IMR-90 (cell line): ENCODE measurements around the gene PRPF40A. TPM values are rescaled to one million over a fixed set of nuclear protein-coding genes. Genes with fewer than 3 reads are reported as not detected.
A peak's percentile ranks its signal among the peaks of the same experiment; 100 is the strongest.

Experiments
- ATAC-seq: fragments of 200-7000 bp; cut with Tn5 transposase; 2 replicates; pipeline ENCODE4 v1.9.1; 2020; ENCODE audit warnings: low read depth, mild to moderate bottlenecking, moderate library complexity
- BruUV-seq: library from RNA; stranded (reverse); fragments of 400-500 nt; replicated peaks from 2 replicates; lab custom pipeline; 2021; lab: Mats Ljungman, UMichigan
- CTCF ChIA-PET: fragments of 300-600 bp; formaldehyde crosslinking; extraction: SDS; loops from one replicate; lab custom pipeline; 2021; ENCODE audit warnings: antibody characterized with exemption; lab: Yijun Ruan, JAX
- POLR2A ChIA-PET: fragments of 300-600 bp; sonication (Branson Sonifier 250); formaldehyde crosslinking; loops from one replicate; lab custom pipeline; 2022; ENCODE audit warnings: antibody characterized with exemption; ENCODE audit not compliant: unreplicated experiment; lab: Charles Lee
- DNase-seq: peaks from one replicate; pipeline ENCODE4 v3.0.0; 2013
- H2AFZ ChIP-seq: replicated peaks from 2 replicates; pipeline ENCODE3; 2013; ENCODE audit warnings: low read length, mild to moderate bottlenecking; ENCODE audit not compliant: poor library complexity
- H2AK5ac ChIP-seq: 2 replicates; pipeline ENCODE4 v1.6.1; 2013; ENCODE audit warnings: low read depth, low read length, inconsistent platforms
- H2AK9ac ChIP-seq: replicated peaks from 2 replicates; pipeline ENCODE3; 2013; ENCODE audit warnings: mild to moderate bottlenecking, low read depth, low read length, moderate library complexity; ENCODE audit not compliant: poor library complexity
- H2BK120ac ChIP-seq: 2 replicates; pipeline ENCODE4 v1.6.1; 2013; ENCODE audit warnings: low read depth, low read length, inconsistent platforms
- H2BK15ac ChIP-seq: 3 replicates; pipeline ENCODE4 v1.6.1; 2013; ENCODE audit warnings: low read depth, low read length, inconsistent platforms
- H2BK20ac ChIP-seq: 2 replicates; pipeline ENCODE4 v1.6.1; 2013; ENCODE audit warnings: low read depth, mild to moderate bottlenecking, inconsistent platforms, low read length, moderate library complexity
- H2BK5ac ChIP-seq: 2 replicates; pipeline ENCODE4 v1.6.1; 2013; ENCODE audit warnings: mild to moderate bottlenecking, low read depth, low read length, inconsistent platforms; ENCODE audit not compliant: poor library complexity, severe bottlenecking
- H3K14ac ChIP-seq: replicated peaks from 2 replicates; pipeline ENCODE4 v1.6.1; 2013; ENCODE audit warnings: low read depth, low read length, inconsistent platforms
- H3K18ac ChIP-seq: 2 replicates; pipeline ENCODE4 v1.6.1; 2013; ENCODE audit warnings: low read depth, low read length, control low read depth
- H3K23ac ChIP-seq: 2 replicates; pipeline ENCODE4 v1.6.1; 2013; ENCODE audit warnings: low read depth, low read length, inconsistent platforms
- H3K27ac ChIP-seq: 2 replicates; pipeline ENCODE4 v1.5.1; 2013; ENCODE audit warnings: mild to moderate bottlenecking, control low read depth, low read length; ENCODE audit not compliant: insufficient read depth
- H3K27me3 ChIP-seq: 2 replicates; pipeline ENCODE4 v1.6.1; 2013; ENCODE audit warnings: low read length; ENCODE audit not compliant: control insufficient read depth, insufficient read depth
- H3K36me3 ChIP-seq: 2 replicates; pipeline ENCODE4 v1.6.1; 2013; ENCODE audit warnings: low read length, mixed read lengths; ENCODE audit not compliant: control insufficient read depth, insufficient read depth
- H3K4ac ChIP-seq: 2 replicates; pipeline ENCODE4 v1.6.1; 2013; ENCODE audit warnings: low read depth, low read length, inconsistent platforms
- H3K4me1 ChIP-seq: 2 replicates; pipeline ENCODE4 v1.6.1; 2013; ENCODE audit warnings: low read length, mixed read lengths; ENCODE audit not compliant: control insufficient read depth, insufficient read depth
- H3K4me2 ChIP-seq: 2 replicates; pipeline ENCODE4 v1.6.1; 2013; ENCODE audit warnings: low read depth, mild to moderate bottlenecking, control low read depth, low read length, moderate library complexity
- H3K4me3 ChIP-seq: 2 replicates; pipeline ENCODE4 v1.5.1; 2013; ENCODE audit warnings: low read depth, mild to moderate bottlenecking, control low read depth, low read length, moderate library complexity; ENCODE audit not compliant: insufficient read depth
- H3K56ac ChIP-seq: 2 replicates; pipeline ENCODE4 v1.6.1; 2013; ENCODE audit warnings: low read length, inconsistent platforms; ENCODE audit not compliant: insufficient read depth; ENCODE audit errors: extremely low read depth
- H3K79me1 ChIP-seq, 2 experiments: 2 replicates each; pipeline ENCODE4 v1.6.1; 2013; ENCODE audit warnings: low read length in 2 of 2, inconsistent platforms in 1 of 2, low read depth in 1 of 2
- H3K9ac ChIP-seq: 2 replicates; pipeline ENCODE4 v1.6.1; 2013; ENCODE audit warnings: low read depth, low read length, control low read depth
- H3K9me1 ChIP-seq: 2 replicates; pipeline ENCODE4 v1.6.1; 2013; ENCODE audit warnings: low read length, inconsistent platforms; ENCODE audit not compliant: insufficient read depth
- H3K9me3 ChIP-seq: 2 replicates; pipeline ENCODE4 v1.6.1; 2013; ENCODE audit warnings: low read length; ENCODE audit not compliant: control insufficient read depth, insufficient read depth
- H4K20me1 ChIP-seq: 2 replicates; pipeline ENCODE4 v1.6.1; 2013; ENCODE audit warnings: low read length, inconsistent platforms; ENCODE audit not compliant: insufficient read depth
- H4K5ac ChIP-seq: 2 replicates; pipeline ENCODE4 v1.6.1; 2013; ENCODE audit warnings: mild to moderate bottlenecking, low read depth, low read length, control low read depth
- H4K8ac ChIP-seq, 2 experiments: 2 replicates each; pipeline ENCODE4 v1.6.1; 2013; ENCODE audit warnings: low read depth in 2 of 2, low read length in 2 of 2, control low read depth in 1 of 2, inconsistent platforms in 1 of 2
- H4K91ac ChIP-seq: 2 replicates; pipeline ENCODE4 v1.6.1; 2013; ENCODE audit warnings: low read depth, low read length, inconsistent platforms; ENCODE audit not compliant: insufficient read depth
- BHLHE40 ChIP-seq: fragments of 150-350 bp; IDR thresholded peaks from 2 replicates; pipeline ENCODE4 v1.6.1; 2016; ENCODE audit warnings: mild to moderate bottlenecking, low read depth, low read length
- CEBPB ChIP-seq: IDR thresholded peaks from 2 replicates; pipeline ENCODE4 v1.6.1; 2012; ENCODE audit warnings: low read depth, low read length, improper control_type of control experiment
- FOS ChIP-seq: fragments of 150-350 bp; IDR thresholded peaks from 2 replicates; pipeline ENCODE4 v1.6.1; 2016; ENCODE audit warnings: low read depth, low read length
- MAFK ChIP-seq: IDR thresholded peaks from 2 replicates; pipeline ENCODE4 v1.6.1; 2012; ENCODE audit warnings: low read depth, low read length, improper control_type of control experiment
- NFE2L2 ChIP-seq: fragments of 150-350 bp; IDR thresholded peaks from 2 replicates; pipeline ENCODE4 v1.6.1; 2016; ENCODE audit warnings: low read depth, mild to moderate bottlenecking, low read length
- WGBS, 2 experiments: methylation state at CpG; one replicate each; pipeline versions ENCODE4 v1.1.5 to v1.1.7; 2013; ENCODE audit warnings: missing lambda C conversion rate in 2 of 2; ENCODE audit not compliant: insufficient read length in 1 of 2; ENCODE audit errors: extremely low coverage in 2 of 2; 5-methylcytosine and 5-hydroxymethylcytosine counted together
- dilution Hi-C: fragments of 300-500 bp; cut with HindIII; formaldehyde crosslinking; loops from one replicate; pipeline ENCODE4 v1.14.3; 2018; ENCODE audit warnings: low sequenced_read_pairs; ENCODE audit not compliant: unreplicated experiment
- in situ Hi-C: fragments of 300-500 bp; cut with MboI; formaldehyde crosslinking; loops from 3 replicates; pipeline ENCODE4 v1.14.3; 2019; ENCODE audit warnings: low sequenced_read_pairs, inconsistent platforms, mixed read lengths
- intact Hi-C: fragments of 100-400 bp; cut with micrococcal nuclease; formaldehyde crosslinking; loops from 2 replicates; pipeline ENCODE4 v1.10.0; 2022
- polyA plus RNA-seq, 3 experiments: library from polyadenylated mRNA; depleted of rRNA; stranded (reverse); fragments of >200 nt; gene quantifications; 2 replicates each; pipeline ENCODE4 v1.2.3, GENCODE V29; 2012; ENCODE audit warnings: low replicate concordance in 1 of 3
- total RNA-seq: library from RNA; depleted of rRNA; stranded (reverse); fragments of >200 nt; gene quantifications from 2 replicates; pipeline ENCODE4 v1.2.3, GENCODE V29; 2012

The PRPF40A gene
- total and polyA plus RNA-seq, 2 of the 4 experiments (the other 2 are of a cell fraction), result 49.1 to 150 TPM

- no peak overlapping the region for H2AK5ac ChIP-seq
- in situ Hi-C loops (no loop called here), dilution Hi-C loops (no loop called here), intact Hi-C loops (loop anchor here (1.0 to 5.0 kb wide), 2 partner anchors 27 to 274 kb away; partner anchors contain the start of gene FMNL2)
- H3K36me3 ChIP-seq, result peaks cover 3% of the 10 kb centered on the region; the same call in 1 of the 2 replicates
- no peak overlapping the region for H3K56ac ChIP-seq
- POLR2A ChIA-PET, result no interaction called here
- H3K23ac ChIP-seq, result no peak overlapping the region
- H2AFZ ChIP-seq, result peak overlapping the region; percentile 25
- H2AK9ac ChIP-seq, result no peak overlapping the region
- H3K14ac ChIP-seq, result no peak overlapping the region
- 80% methylated on average over 1 of the region's 5 CpGs; no CpG with 5 or more reads in 1 of the 2 experiments for WGBS, 2 experiments
- H3K9me1 ChIP-seq, result peaks cover 3% of the 10 kb centered on the region; the same call in 1 of the 2 replicates
- peaks cover 5% of the 10 kb centered on the region; the same call in 1 of the 2 replicates for H3K4me1 ChIP-seq
- H4K91ac ChIP-seq, result no peak overlapping the region
- no peak overlapping the region for H2BK15ac ChIP-seq
- TF ChIP-seq BHLHE40, result no peak
- peak; percentile 95 for TF ChIP-seq CEBPB
- TF ChIP-seq MAFK, result no peak
- peak; percentile 28; the same call in 1 of the 2 replicates for TF ChIP-seq FOS
- TF ChIP-seq NFE2L2, result no peak
- H4K5ac ChIP-seq, result no peak overlapping the region
- no peak overlapping the region for H3K27ac ChIP-seq
- peak overlapping the region; percentile 0; the same call in 1 of the 2 replicates for H2BK120ac ChIP-seq
- no peak overlapping the region for H3K4me3 ChIP-seq
- H3K4me2 ChIP-seq, result no peak overlapping the region
- H4K8ac ChIP-seq, result no peak overlapping the region
- no peak overlapping the region for H3K18ac ChIP-seq
- H2BK5ac ChIP-seq, result no peak overlapping the region
- H3K27me3 ChIP-seq, result no peaks in the 10 kb centered on the region
- H4K20me1 ChIP-seq, result no peaks in the 10 kb centered on the region
- no peaks in the 10 kb centered on the region for H3K9me3 ChIP-seq
- peak; percentile 84 for ATAC-seq
- CTCF ChIA-PET, result interaction anchor here (0.5 to 0.9 kb wide), 5 partner anchors 99 to 974 kb away, joined by 3 to 5 read pairs (median 3); no protein-coding TSS in a partner anchor
- H3K9ac ChIP-seq, result no peak overlapping the region
- no peak overlapping the region; the same call in 1 of the 2 replicates for H3K4ac ChIP-seq
- no TSS peak for BruUV-seq
- H3K79me1 ChIP-seq, result no peaks in the 10 kb centered on the region
- DNase-seq, result peak; percentile 80
- H2BK20ac ChIP-seq, result no peak overlapping the region
Observed at GRCh38 chr2:152611458-152612231, 105.6 kb downstream of the PRPF40A start.
